OCI-LY1 (cell line): Measurements from ENCODE around the gene LCE1F.

Source experiments
- H2AFZ ChIP-seq: fragments of 200-600 bp; sonication (generic), shearing (Covaris generic); 2 replicates; pipeline ENCODE4 v1.6.0; 2014; ENCODE audit warnings: antibody characterized with exemption, mild to moderate bottlenecking, low read length
- H3F3A ChIP-seq: fragments of 200-600 bp; sonication (generic), shearing (Covaris generic); 2 replicates; pipeline ENCODE4 v1.6.0; 2014; ENCODE audit warnings: mild to moderate bottlenecking, antibody characterized with exemption, low read length, moderate library complexity; ENCODE audit not compliant: insufficient read depth
- H3K27ac ChIP-seq: fragments of 200-600 bp; sonication (generic); 2 replicates; pipeline ENCODE4 v1.5.1; 2014; ENCODE audit warnings: low read length, mixed run types, mild to moderate bottlenecking, low read depth; ENCODE audit not compliant: poor library complexity, severe bottlenecking
- H3K27me3 ChIP-seq: fragments of 200-600 bp; sonication (generic); 2 replicates; pipeline ENCODE4 v1.6.0; 2014; ENCODE audit warnings: antibody characterized with exemption, mild to moderate bottlenecking, low read length, moderate library complexity; ENCODE audit not compliant: insufficient read depth
- H3K36me3 ChIP-seq: fragments of 200-600 bp; sonication (generic); 2 replicates; pipeline ENCODE4 v1.6.1; 2014; ENCODE audit warnings: mild to moderate bottlenecking, antibody characterized with exemption, low read length, moderate library complexity, mixed read lengths; ENCODE audit not compliant: insufficient read depth
- H3K4me1 ChIP-seq: fragments of 200-600 bp; sonication (generic); 2 replicates; pipeline ENCODE4 v1.5.1; 2014; ENCODE audit warnings: mild to moderate bottlenecking, low read length, moderate library complexity; ENCODE audit not compliant: insufficient read depth, severe bottlenecking
- H3K4me2 ChIP-seq: fragments of 200-600 bp; sonication (generic), shearing (Covaris generic); 2 replicates; pipeline ENCODE4 v1.6.1; 2014; ENCODE audit warnings: low read length
- H3K4me3 ChIP-seq: fragments of 200-600 bp; sonication (generic); 2 replicates; pipeline ENCODE4 v1.5.1; 2014; ENCODE audit warnings: low read length, low read depth, mild to moderate bottlenecking, mixed read lengths; ENCODE audit not compliant: poor library complexity, severe bottlenecking
- H3K79me2 ChIP-seq: fragments of 200-600 bp; shearing (Covaris generic); 2 replicates; pipeline ENCODE4 v1.6.1; 2016; ENCODE audit warnings: mixed run types, low read length, mixed read lengths; ENCODE audit not compliant: insufficient read depth
- H3K9ac ChIP-seq: fragments of 200-600 bp; sonication (generic), shearing (Covaris generic); 2 replicates; pipeline ENCODE4 v1.6.1; 2014; ENCODE audit warnings: mild to moderate bottlenecking, low read length, mixed read lengths
- H3K9me2 ChIP-seq: fragments of 200-600 bp; sonication (generic), shearing (Covaris generic); 2 replicates; pipeline ENCODE4 v1.6.1; 2014; ENCODE audit warnings: low read depth, mild to moderate bottlenecking, low read length, mixed read lengths
- H3K9me3 ChIP-seq: fragments of 200-600 bp; shearing (Covaris generic); 2 replicates; pipeline ENCODE4 v1.6.1; 2014; ENCODE audit warnings: low read length, mixed read lengths
- H4K20me1 ChIP-seq: fragments of 200-600 bp; sonication (generic), shearing (Covaris generic); 2 replicates; pipeline ENCODE4 v1.6.0; 2016; ENCODE audit warnings: mild to moderate bottlenecking, low read length; ENCODE audit not compliant: insufficient read depth
- CTCF ChIP-seq: fragments of 200-600 bp; sonication (generic), shearing (Covaris generic); IDR thresholded peaks from 2 replicates; pipeline ENCODE4 v1.5.1; 2017; ENCODE audit warnings: mild to moderate bottlenecking, antibody characterized with exemption, low read length, moderate library complexity, mixed read lengths
- EZH2 ChIP-seq: fragments of 200-600 bp; sonication (generic), shearing (Covaris generic); IDR thresholded peaks from 2 replicates; pipeline ENCODE4 v1.8.0; 2017; ENCODE audit warnings: borderline replicate concordance, mixed run types, mild to moderate bottlenecking, antibody characterized with exemption, low read length, moderate library complexity, mixed read lengths

The LCE1F gene

GRCh38 chr1:152758636-152759035 lies 16.3 kb upstream of the LCE1F start:
- peaks cover 8% of the 10 kb centered on the region for H3K4me1 ChIP-seq
- no peaks in the 10 kb centered on the region for H3K9me3 ChIP-seq
- no peaks in the 10 kb centered on the region for H3K36me3 ChIP-seq
- no peak overlapping the region for H2AFZ ChIP-seq
- no peak overlapping the region for H3K4me3 ChIP-seq
- no peaks in the 10 kb centered on the region for H3K27me3 ChIP-seq
- H3K27ac ChIP-seq = no peak overlapping the region
- no peaks in the 10 kb centered on the region for H4K20me1 ChIP-seq
- H3F3A ChIP-seq = no peaks in the 10 kb centered on the region
- no peaks in the 10 kb centered on the region for H3K9me2 ChIP-seq
- H3K79me2 ChIP-seq = no peaks in the 10 kb centered on the region
- TF ChIP-seq CTCF (no peak), EZH2 (no peak)
- H3K4me2 ChIP-seq = no peak overlapping the region
- no peak overlapping the region for H3K9ac ChIP-seq

- no peaks in the 10 kb centered on the region for H3F3A ChIP-seq
- H3K4me3 ChIP-seq = no peak overlapping the region
- H3K27me3 ChIP-seq = no peaks in the 10 kb centered on the region
- no peak for TF ChIP-seq CTCF
- no peak for TF ChIP-seq EZH2
- H3K36me3 ChIP-seq = no peaks in the 10 kb centered on the region
- H3K4me2 ChIP-seq = no peak overlapping the region
- H3K9ac ChIP-seq = no peak overlapping the region
- no peaks in the 10 kb centered on the region for H3K9me2 ChIP-seq
- no peaks in the 10 kb centered on the region for H4K20me1 ChIP-seq
- no peaks in the 10 kb centered on the region for H3K9me3 ChIP-seq
- no peak overlapping the region for H2AFZ ChIP-seq
- no peak overlapping the region for H3K27ac ChIP-seq
- H3K4me1 ChIP-seq = peaks cover 8% of the 10 kb centered on the region
- no peaks in the 10 kb centered on the region for H3K79me2 ChIP-seq
Observed at GRCh38 chr1:152759453-152760173, 15.3 kb upstream of the LCE1F start.

- TF ChIP-seq CTCF (no peak), EZH2 (no peak)
- Histone ChIP-seq H3K36me3 (no peaks in the 10 kb centered on the region), H3F3A (no peaks in the 10 kb centered on the region), H3K9me3 (no peaks in the 10 kb centered on the region), H3K79me2 (no peaks in the 10 kb centered on the region), H3K27me3 (no peaks in the 10 kb centered on the region), H2AFZ (no peak overlapping the region), H3K4me2 (no peak overlapping the region), H4K20me1 (no peaks in the 10 kb centered on the region), H3K27ac (no peak overlapping the region), H3K4me1 (peaks cover 8% of the 10 kb centered on the region), H3K4me3 (no peak overlapping the region), H3K9me2 (no peaks in the 10 kb centered on the region), H3K9ac (no peak overlapping the region)
Observed at GRCh38 chr1:152760551-152761190, 14.3 kb upstream of the LCE1F start.
